HG03066 (cell line): ENCODE results near the gene SMIM17.
"Not testable (repeated sequence)": the region's sequence is repeated elsewhere in the genome, so short reads cannot be mapped to it uniquely, and the experiment has no call there.

Source experiments
- ATAC-seq: cut with Tn5 transposase; IDR thresholded peaks from one replicate; pipeline ENCODE4 v1.9.1; 2021; ENCODE audit warnings: low read depth; ENCODE audit not compliant: unreplicated experiment

SMIM17 gene

DNA sequence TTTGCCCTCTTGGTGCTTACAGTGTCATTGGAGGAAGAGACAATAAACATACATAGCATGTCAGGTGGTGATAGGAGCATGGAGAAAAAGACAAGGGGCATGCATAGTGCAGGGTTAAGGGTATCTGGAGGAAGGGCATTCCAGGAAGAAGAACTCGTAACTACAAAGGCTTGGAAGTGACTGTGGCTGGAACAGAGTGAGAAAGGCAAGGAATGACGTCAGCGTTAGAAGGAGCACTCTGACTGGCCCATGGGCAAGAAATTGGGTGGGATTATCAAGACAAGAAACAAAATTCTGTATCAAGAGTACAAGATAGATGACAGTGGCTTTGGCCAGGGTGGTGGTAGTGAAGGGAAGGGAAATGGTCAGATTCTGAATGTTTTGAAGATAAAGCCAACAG lies 11.2 kb downstream of the SMIM17 start:
- no peak for ATAC-seq

GRCh38 chr19:56660381-56661107 lies 17.6 kb downstream of the SMIM17 start:
- ATAC-seq, result no peak

DNA sequence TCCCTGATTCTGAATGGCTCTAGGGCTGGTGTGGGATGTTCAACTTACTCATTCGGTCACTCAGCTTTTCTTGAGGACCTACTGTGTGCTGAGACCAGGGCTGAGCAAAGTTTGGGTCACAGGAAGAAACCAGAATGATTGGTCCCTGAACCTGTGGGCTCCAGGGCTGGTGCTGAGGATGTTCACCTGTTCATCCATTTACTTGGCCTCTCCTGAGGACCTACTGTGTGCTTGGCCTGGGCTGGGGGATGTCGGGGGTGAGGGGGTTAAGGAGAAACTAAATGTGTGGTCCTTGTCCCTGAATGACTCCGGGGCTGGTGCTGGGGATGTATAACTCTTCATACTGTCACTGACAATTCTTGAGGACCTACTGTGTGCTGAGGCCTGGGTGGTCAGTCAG lies 18.3 kb downstream of the SMIM17 start:
- ATAC-seq, result no peak

DNA sequence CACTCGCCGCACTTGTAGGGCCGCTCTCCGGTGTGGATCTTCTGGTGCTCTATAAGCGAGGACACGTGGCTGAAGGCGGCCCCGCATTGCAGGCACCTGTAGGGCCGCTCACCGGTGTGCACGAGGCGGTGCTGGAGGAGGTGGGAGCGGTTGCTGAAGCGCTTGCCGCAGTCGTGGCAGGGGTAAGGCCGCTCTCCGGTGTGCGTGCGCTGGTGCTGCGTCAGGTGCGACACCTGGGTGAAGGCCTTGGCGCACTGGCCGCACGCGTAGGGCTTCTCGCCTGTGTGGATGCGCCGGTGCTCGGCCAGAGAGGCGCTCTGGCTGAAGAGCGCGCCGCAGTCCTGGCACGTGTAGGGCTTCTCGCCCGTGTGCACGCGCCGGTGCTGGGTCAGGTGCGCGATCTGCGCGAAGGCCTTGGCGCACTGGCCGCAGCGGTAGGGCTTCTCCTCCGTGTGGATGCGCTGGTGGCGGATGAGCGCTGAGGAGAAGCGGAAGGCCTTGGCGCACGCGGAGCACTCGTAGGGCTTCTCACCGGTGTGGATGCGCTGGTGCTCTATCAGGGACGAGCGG lies 21.1 kb downstream of the SMIM17 start:
- no peak for ATAC-seq

- no peak for ATAC-seq
These were observed 21.6 kb downstream of the SMIM17 start for GRCh38 chr19:56664511-56664910.

GRCh38 chr19:56667311-56667870 lies 24.4 kb downstream of the SMIM17 start:
- no peak for ATAC-seq

- no peak for ATAC-seq
These were observed 25.7 kb downstream of the SMIM17 start for GRCh38 chr19:56668676-56669075.

DNA sequence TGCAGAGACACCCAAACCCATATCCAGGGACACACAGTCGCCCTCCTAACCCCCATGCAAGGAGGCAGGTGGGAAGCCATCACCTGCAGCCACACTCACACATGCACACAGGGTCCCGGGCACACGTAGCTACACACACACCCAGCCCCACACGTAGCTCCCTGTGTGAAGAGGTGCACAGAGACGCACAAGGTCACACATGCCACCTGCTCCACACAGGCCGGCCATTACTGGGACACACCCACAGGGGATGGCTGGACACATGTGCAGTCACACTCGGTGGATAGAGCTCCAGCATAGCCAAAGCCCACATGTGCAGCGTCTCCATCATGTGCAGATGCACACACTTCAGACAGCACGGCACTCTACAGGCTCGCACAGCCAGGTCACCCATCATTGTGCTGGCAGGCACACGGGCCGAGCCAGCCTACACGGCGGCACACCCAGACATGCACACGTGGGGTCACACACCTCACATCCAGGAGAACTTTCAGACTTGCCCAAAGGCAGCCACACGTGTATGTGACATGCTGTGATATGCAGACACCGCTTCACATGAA lies 27.5 kb downstream of the SMIM17 start:
- no peak for ATAC-seq

- no peak for ATAC-seq
These were observed 28.1 kb downstream of the SMIM17 start for GRCh38 chr19:56670961-56671612.

DNA sequence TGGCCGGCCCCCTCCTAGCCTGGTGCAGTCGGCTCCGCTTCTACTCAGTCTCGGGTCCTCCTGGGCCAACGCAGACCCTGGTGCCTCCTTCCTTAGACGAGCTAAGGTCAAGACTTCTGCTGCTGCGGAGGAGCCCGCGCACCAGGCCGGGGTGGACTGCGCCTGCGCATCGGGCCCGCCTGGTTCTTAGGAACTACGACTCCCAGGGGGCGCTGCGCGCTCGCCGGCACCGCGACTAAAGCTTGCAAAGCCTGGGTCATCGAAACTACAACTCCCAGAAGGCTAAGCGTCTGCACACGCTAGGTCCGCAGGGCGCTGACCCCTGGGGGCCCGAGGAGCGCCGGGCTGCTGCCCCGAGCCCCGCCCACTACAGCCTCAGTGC lies 28.6 kb downstream of the SMIM17 start, which contains the start of gene ZNF835:
Gene ZNF835, minus strand, starts transcription at position 145 of the 382 bp plus-strand sequence. CDS start 6,559 bp downstream, outside the sequence.
- ATAC-seq, result no peak

- ATAC-seq, result not testable (repeated sequence)
These were observed 29.7 kb downstream of the SMIM17 start for GRCh38 chr19:56672610-56673009.

- ATAC-seq, result no peak
These were observed 35.2 kb downstream of the SMIM17 start for GRCh38 chr19:56678205-56678604.

DNA sequence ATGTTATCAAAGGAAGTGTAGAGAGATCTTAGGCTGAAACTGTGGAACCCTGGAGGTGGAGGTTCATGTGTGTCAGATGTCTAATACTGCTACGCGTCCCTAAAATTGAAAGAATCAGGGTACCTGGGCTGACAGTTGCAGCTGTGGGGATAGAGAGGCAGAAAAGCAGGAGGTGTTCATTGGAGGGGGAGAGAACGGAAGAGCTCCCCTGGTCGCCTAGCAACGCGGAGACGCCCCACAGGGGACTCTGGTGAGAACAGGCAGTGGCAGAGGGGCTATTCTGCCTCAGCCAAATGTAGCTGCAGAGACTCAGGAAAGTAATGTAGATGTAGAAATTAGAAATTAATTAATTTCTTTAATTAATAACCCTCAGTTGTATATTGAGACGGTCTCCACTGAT lies 38.7 kb downstream of the SMIM17 start:
- ATAC-seq, result no peak

- ATAC-seq, result no peak
These were observed 40.2 kb downstream of the SMIM17 start for GRCh38 chr19:56683116-56683515.

- ATAC-seq, result no peak
These were observed 44.1 kb downstream of the SMIM17 start for GRCh38 chr19:56687031-56687430.

GRCh38 chr19:56689198-56689597 lies 46.2 kb downstream of the SMIM17 start:
- ATAC-seq, result no peak

DNA sequence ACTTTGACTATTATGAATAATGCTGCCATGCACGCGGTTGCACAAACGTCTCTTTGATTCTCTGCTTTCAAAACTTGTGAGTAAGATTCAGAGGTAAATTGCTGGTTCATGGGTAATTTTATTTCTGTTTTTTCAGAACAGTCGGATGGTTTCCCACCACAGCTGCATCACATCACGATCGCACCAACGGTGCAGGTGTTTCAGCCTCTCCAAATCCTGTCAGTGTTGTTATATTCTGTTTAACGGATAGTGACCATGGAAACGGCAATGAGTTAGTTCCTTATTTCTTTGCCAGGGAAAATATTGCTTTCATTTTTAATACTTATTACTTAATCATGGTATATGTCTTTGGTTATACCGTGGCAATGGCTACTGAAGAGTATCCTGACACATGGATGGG lies 47.7 kb downstream of the SMIM17 start:
- ATAC-seq, result no peak

GRCh38 chr19:56692206-56692895 lies 49.4 kb downstream of the SMIM17 start:
- ATAC-seq, result no peak

DNA sequence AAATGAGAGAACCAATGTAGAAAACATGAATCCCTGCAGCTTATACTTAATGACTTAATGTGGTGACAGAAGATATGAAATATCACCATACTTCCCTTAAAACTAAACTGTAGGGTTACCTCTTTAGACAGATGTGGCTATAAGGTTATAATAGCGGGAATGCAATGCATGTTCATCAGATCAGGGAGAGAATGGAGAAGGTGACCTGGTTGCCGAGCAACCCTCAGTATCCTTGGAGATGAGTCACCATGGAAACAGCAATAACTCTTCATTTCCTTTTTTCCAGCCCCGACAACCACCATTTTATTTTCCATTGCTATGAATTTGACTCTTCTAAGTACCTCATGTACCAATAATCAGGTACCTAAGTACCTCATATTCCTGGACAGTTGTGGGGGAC lies 56.6 kb downstream of the SMIM17 start:
- ATAC-seq, result no peak

GRCh38 chr19:56701895-56702294 lies 58.9 kb downstream of the SMIM17 start:
- no peak for ATAC-seq

- ATAC-seq, result no peak
These were observed 63.0 kb downstream of the SMIM17 start for GRCh38 chr19:56705939-56706338.
